Stimulated activated naive CD4-positive, alpha-beta T cell treated with Interleukin-2 at 50 U/mL for 16 hours (primary cell): Measurements from ENCODE around the gene TRIM37.

Experiments
- DNase-seq: peaks from one replicate; lab custom pipeline; 2025; lab: John Stamatoyannopoulos, UW

TRIM37 gene

GRCh38 chr17:58936295-58936694 lies 170.4 kb downstream of the TRIM37 start:
- no peak for DNase-seq

- no peak for DNase-seq
These were observed 173.7 kb downstream of the TRIM37 start for GRCh38 chr17:58932956-58933355.
